ENCODE data around the gene ENTHD1. TPM values are rescaled to one million over a fixed set of nuclear protein-coding genes. Genes with fewer than 3 reads are reported as not detected.

ENTHD1 gene
- total and polyA plus RNA-seq, 2 of the 8 experiments (the other 6 are each of a cell fraction or from before 2014, with no cell fraction given): not detected

- ChIA-PET POLR2A (ENCODE audit: partially characterized antibody) (interaction anchor here (0.9 kb wide), 1 partner anchor 25 kb away, joined by 3 read pairs; no protein-coding TSS in a partner anchor), CTCF (ENCODE audit: partially characterized antibody) (interaction anchor here (1.1 kb wide), 1 partner anchor 41 kb away, joined by 3 read pairs; no protein-coding TSS in a partner anchor)
- H4K91ac ChIP-seq (replicated peaks; ENCODE audit: insufficient read length, low read length): no peak overlapping the region
- no peak overlapping the region for H3K9ac ChIP-seq (replicated peaks in 1 of 4; ENCODE audit: extremely low read depth in 1 of 4, low read depth in 3 of 4, low read length in 3 of 4)
- no peak overlapping the region for H2AK5ac ChIP-seq (ENCODE audit: low read depth, low read length)
- H2BK120ac ChIP-seq (replicated peaks; ENCODE audit: low read depth, low read length): no peak overlapping the region
- no peak overlapping the region for H3K4me3 ChIP-seq (ENCODE audit: extremely low read depth in 1 of 4, insufficient read depth in 2 of 4, low read depth in 3 of 4, low read length in 4 of 4)
- 94% methylated on average over 5 of the region's 5 CpGs; no CpG with 5 or more reads in 1 of the 2 experiments for WGBS, 2 experiments (ENCODE audit: extremely low coverage in 1 of 2, insufficient coverage in 1 of 2, insufficient read length in 1 of 2, insufficient replicate concordance in 2 of 2, low coverage in 1 of 2, low lambda C conversion rate in 2 of 2, missing lambda C conversion rate in 1 of 2)
- H3K23me2 ChIP-seq (ENCODE audit: low read depth, low read length): 0 out of 2 replicates have a peak, but pooled peaks cover 2% of the 10 kb centered on the region
- FAIRE-seq (no peak), DNase-seq (ENCODE audit: low read depth in 1 of 2, low spot score in 2 of 2) (no peak)
- H3K4me1 ChIP-seq (replicated peaks in 1 of 4; ENCODE audit: control insufficient read depth in 3 of 4, insufficient read depth in 4 of 4, low read length in 3 of 4): peaks cover 0 to 8% (median 3%) of the 10 kb centered on the region in 4 experiments; a peak in 4 of 7 replicates
- H3K56ac ChIP-seq (replicated peaks; ENCODE audit: insufficient read length, low read depth, low read length): no peak overlapping the region
- no peak overlapping the region for H2BK15ac ChIP-seq (ENCODE audit: low read length)
- H2BK20ac ChIP-seq (ENCODE audit: low read length): no peak overlapping the region
- no peaks in the 10 kb centered on the region for H3K79me1 ChIP-seq (ENCODE audit: low read depth, low read length)
- no peaks in the 10 kb centered on the region for H3K36me3 ChIP-seq (ENCODE audit: control insufficient read depth in 2 of 4, insufficient read depth in 4 of 4, low read length in 3 of 4)
- no peak overlapping the region for H3K23ac ChIP-seq (ENCODE audit: insufficient read length)
- H3K18ac ChIP-seq (ENCODE audit: extremely low read depth, low read length): no peak overlapping the region
- no peak overlapping the region for H3K27ac ChIP-seq (ENCODE audit: low read depth, low read length)
- no peaks in the 10 kb centered on the region for H3K79me2 ChIP-seq (ENCODE audit: control insufficient read depth in 1 of 2, insufficient read depth in 2 of 2, low read length in 2 of 2)
- H3K9me3 ChIP-seq (ENCODE audit: insufficient read depth in 2 of 2, low read depth in 1 of 2, low read length in 1 of 2): no peaks in the 10 kb centered on the region
- no peak overlapping the region for H3K4ac ChIP-seq (replicated peaks; ENCODE audit: insufficient read length, low read depth, low read length)
- no peak overlapping the region for H2BK5ac ChIP-seq (ENCODE audit: low read depth, low read length)
- H2BK12ac ChIP-seq (ENCODE audit: low read depth, low read length): no peak overlapping the region
- H4K5ac ChIP-seq (ENCODE audit: insufficient read length, low read depth, low read length): no peak overlapping the region
- H4K8ac ChIP-seq (ENCODE audit: extremely low read depth, insufficient read depth, low read length): no peak overlapping the region
- H4K20me1 ChIP-seq (replicated peaks in 1 of 2; ENCODE audit: control insufficient read depth in 1 of 2, insufficient read depth in 2 of 2, low read length in 2 of 2): no peaks in the 10 kb centered on the region
- no peaks in the 10 kb centered on the region; a peak in 1 of 7 replicates for H3K27me3 ChIP-seq (replicated peaks in 1 of 4; ENCODE audit: control insufficient read depth in 3 of 4, extremely low read depth in 1 of 4, insufficient read depth in 3 of 4, low read length in 3 of 4)
- H2AFZ ChIP-seq (ENCODE audit: low read length): no peak overlapping the region
- no peak overlapping the region for H3K14ac ChIP-seq (ENCODE audit: insufficient read length)
- no peak overlapping the region for H3K4me2 ChIP-seq (ENCODE audit: insufficient read depth in 1 of 2, low read depth in 2 of 2, low read length in 2 of 2)
- no peak for TF ChIP-seq KDM4A (IDR thresholded peaks at IDR 0.05; ENCODE audit: low read depth, low read length, severe bottlenecking)
- TF ChIP-seq HDAC2 (IDR thresholded peaks at IDR 0.05; ENCODE audit: borderline replicate concordance in 1 of 2, low read depth in 2 of 2, low read length in 2 of 2): no peak
- no peak for TF ChIP-seq BRCA1 (IDR thresholded peaks at IDR 0.05; ENCODE audit: low read depth, low read length)
- TF ChIP-seq CHD1 (IDR thresholded peaks at IDR 0.05; ENCODE audit: low read depth, low read length): no peak
- no peak for TF ChIP-seq CREB1 (IDR thresholded peaks at IDR 0.05)
- no peak for TF ChIP-seq SP1 (IDR thresholded peaks at IDR 0.05; ENCODE audit: low read depth, low read length)
- TF ChIP-seq CEBPB (IDR thresholded peaks at IDR 0.05; ENCODE audit: low read depth, low read length): no peak
- TF ChIP-seq POU5F1 (IDR thresholded peaks at IDR 0.05; ENCODE audit: low read depth, low read length): no peak
- no peak for TF ChIP-seq SIRT6 (IDR thresholded peaks at IDR 0.05; ENCODE audit: low read length)
- no peak for TF ChIP-seq FOSL1 (IDR thresholded peaks at IDR 0.05; ENCODE audit: insufficient read depth, low read depth, low read length)
- TF ChIP-seq RAD21 (IDR thresholded peaks at IDR 0.05 in 1 of 2, conservative IDR thresholded peaks at IDR 0.05 in 1 of 2; ENCODE audit: low read depth in 2 of 2, low read length in 2 of 2): no peak
- no peak for TF ChIP-seq RXRA (IDR thresholded peaks at IDR 0.05; ENCODE audit: insufficient read depth, low read depth, low read length)
- TF ChIP-seq E2F6 (IDR thresholded peaks at IDR 0.05): no peak
- TF ChIP-seq POLR2A (IDR thresholded peaks at IDR 0.05; ENCODE audit: control extremely low read depth in 1 of 2, low read depth in 2 of 2, low read length in 2 of 2): no peak
- no peak for TF ChIP-seq YY1 (IDR thresholded peaks at IDR 0.05; ENCODE audit: low read depth, low read length)
Observed at GRCh38 chr22:39707816-39708215, 185.7 kb downstream of the ENTHD1 start.

Measured in H1 (cell line).